ENCODE measurements around the gene AP1AR. TPM values are rescaled to one million over a fixed set of nuclear protein-coding genes. Genes with fewer than 3 reads are reported as not detected.

AP1AR gene
- total and polyA plus RNA-seq, 2 donors (not counting 3 experiments of a cell fraction or from before 2014, with no cell fraction given): 6.6 to 18.6 TPM

GRCh38 chr4:112296949-112297880, 65.6 kb downstream of the AP1AR start, which contains the start of gene ALPK1:
Gene ALPK1 (plus strand): TSS chr4:112297369.
- Histone ChIP-seq H4K20me1 (replicated peaks; ENCODE audit: control insufficient read depth, extremely low read depth, insufficient read depth, low read length) (no peaks in the 10 kb centered on the region), H3K4me3 (replicated peaks in 1 of 3; ENCODE audit: insufficient read depth in 1 of 3, low read depth in 1 of 3, low read length in 3 of 3) (peak within 1 kb of the TSS; percentile 23 to 64 (median 41)), H3K27ac (ENCODE audit: insufficient read depth, low read depth, low read length) (no peak within 1 kb of the TSS), H3K79me2 (ENCODE audit: control insufficient read depth, insufficient read depth, low read length) (no peaks in the 10 kb centered on the region), H3K9me1 (replicated peaks; ENCODE audit: control insufficient read depth, extremely low read depth, insufficient read depth, low read length) (no peaks in the 10 kb centered on the region), H2AFZ (ENCODE audit: low read depth, low read length) (peak within 1 kb of the TSS; percentile 91), H3K9ac (replicated peaks; ENCODE audit: extremely low read depth, insufficient read depth, low read length) (peak within 1 kb of the TSS; percentile 34), H3K27me3 (ENCODE audit: control insufficient read depth in 2 of 2, insufficient read depth in 2 of 2, low read length in 2 of 2) (no peaks in the 10 kb centered on the region), H3K4me1 (ENCODE audit: control insufficient read depth, extremely low read depth, insufficient read depth, low read length) (peaks cover 5% of the 10 kb centered on the region), H3K36me3 (ENCODE audit: control insufficient read depth in 2 of 2, extremely low read depth in 1 of 2, insufficient read depth in 2 of 2, low read length in 2 of 2) (no peaks in the 10 kb centered on the region), H3K4me2 (ENCODE audit: insufficient read depth, low read length) (peak within 1 kb of the TSS; percentile 83), H3K9me3 (replicated peaks; ENCODE audit: control insufficient read depth, insufficient read depth, low read length) (no peaks in the 10 kb centered on the region)
- TF ChIP-seq MYC (IDR thresholded peaks at IDR 0.05; ENCODE audit: low read depth, low read length) (no peak), JUN (IDR thresholded peaks at IDR 0.05; ENCODE audit: borderline replicate concordance, insufficient read depth, insufficient read length, low read depth) (no peak), MAX (IDR thresholded peaks at IDR 0.05; ENCODE audit: insufficient read depth, insufficient read length) (no peak), EZH2 (IDR thresholded peaks at IDR 0.05; ENCODE audit: borderline replicate concordance, low read depth, low read length, severe bottlenecking) (no peak), FOS (IDR thresholded peaks at IDR 0.05; ENCODE audit: borderline replicate concordance, insufficient read depth, low read length) (no peak), CTCF (IDR thresholded peaks at IDR 0.05; ENCODE audit: extremely low read depth in 1 of 2, insufficient read depth in 1 of 2, low read depth in 1 of 2, low read length in 2 of 2) (no peak), GATA2 (IDR thresholded peaks at IDR 0.05; ENCODE audit: insufficient read depth, insufficient read length, low read depth, low read length) (no peak), POLR2A (IDR thresholded peaks at IDR 0.05; ENCODE audit: low read depth, low read length) (no peak), POLR2AphosphoS5 (IDR thresholded peaks at IDR 0.05; ENCODE audit: insufficient read depth, low read depth, low read length) (no peak)
- DNase-seq (ENCODE audit: low read depth, low spot score) (peak; percentile 82), FAIRE-seq (peak; percentile 38)
- BruUV-seq (replicated peaks): no TSS peak
- ChIA-PET CTCF (interaction anchor here (0.7 to 1.8 kb wide), 12 partner anchors 10 to 1126 kb away, joined by 3 to 8 read pairs (median 3); partner anchors contain the start of genes LARP7 and TIFA), POLR2A (no interaction called here)
- dilution Hi-C loops (cut with MboI; ENCODE audit: extremely low pct_ligation_motif_present, low sequenced_read_pairs) (no loop called here), intact Hi-C loops (cut with micrococcal nuclease) (no loop called here)
